GM23338 (cell line): ENCODE measurements around the gene CTNNA2. TPM values are rescaled to one million over a fixed set of nuclear protein-coding genes. Genes with fewer than 3 reads are reported as not detected.

Experiments
- ATAC-seq: fragments of 200-7000 bp; cut with Tn5 transposase; 3 replicates; pipeline ENCODE4 v1.9.1; 2020
- DNase-seq: peaks from one replicate; pipeline ENCODE4 v3.0.0-alpha.2; 2015; ENCODE audit warnings: low spot score
- H2AFZ ChIP-seq: fragments of 200-600 bp; sonication (generic); 2 replicates; pipeline ENCODE4 v1.8.0; 2016; ENCODE audit warnings: antibody characterized with exemption, mild to moderate bottlenecking, moderate library complexity
- H3F3A ChIP-seq: fragments of 200-600 bp; sonication (generic); replicated peaks from 2 replicates; pipeline ENCODE4 v1.8.0; 2017; ENCODE audit warnings: antibody characterized with exemption, mixed run types, low read depth
- H3K27ac ChIP-seq: fragments of 200-600 bp; sonication (generic); 2 replicates; pipeline ENCODE4 v1.6.1; 2016; ENCODE audit warnings: low read depth
- H3K27me3 ChIP-seq: fragments of 200-600 bp; sonication (generic); 2 replicates; pipeline ENCODE4 v1.8.0; 2016; ENCODE audit warnings: mild to moderate bottlenecking, mixed run types, moderate library complexity; ENCODE audit not compliant: insufficient read depth
- H3K36me3 ChIP-seq: fragments of 200-600 bp; sonication (generic); 2 replicates; pipeline ENCODE4 v1.8.0; 2016; ENCODE audit warnings: mild to moderate bottlenecking; ENCODE audit not compliant: insufficient read depth
- H3K4me1 ChIP-seq: fragments of 200-600 bp; sonication (generic); 2 replicates; pipeline ENCODE4 v1.8.0; 2016; ENCODE audit warnings: mild to moderate bottlenecking, moderate library complexity; ENCODE audit not compliant: insufficient read depth
- H3K4me2 ChIP-seq: fragments of 200-600 bp; sonication (generic); 2 replicates; pipeline ENCODE4 v1.7.1; 2017; ENCODE audit warnings: mixed run types
- H3K4me3 ChIP-seq: fragments of 200-600 bp; sonication (generic); 2 replicates; pipeline ENCODE4 v1.6.1; 2016; ENCODE audit warnings: mixed run types
- H3K79me2 ChIP-seq: fragments of 200-600 bp; sonication (generic); replicated peaks from 2 replicates; pipeline ENCODE4 v1.8.0; 2017; ENCODE audit warnings: mild to moderate bottlenecking; ENCODE audit not compliant: insufficient read depth
- H3K9me2 ChIP-seq: fragments of 200-600 bp; sonication (generic); 2 replicates; pipeline ENCODE4 v1.8.0; 2017; ENCODE audit not compliant: insufficient read depth
- H4K20me1 ChIP-seq: fragments of 200-600 bp; sonication (generic); replicated peaks from 2 replicates; pipeline ENCODE4 v1.8.0; 2017; ENCODE audit warnings: mild to moderate bottlenecking; ENCODE audit not compliant: insufficient read depth
- H3K27ac Mint-ChIP-seq: 2 replicates; pipeline ENCODE4 v1.8.0; 2020; ENCODE audit warnings: inconsistent platforms, mild to moderate bottlenecking, moderate library complexity, mixed read lengths
- H3K27me3 Mint-ChIP-seq: 3 replicates; pipeline ENCODE4 v1.8.0; 2022; ENCODE audit warnings: low read depth, mild to moderate bottlenecking, moderate library complexity, mixed read lengths, inconsistent platforms; ENCODE audit not compliant: insufficient read depth, poor library complexity
- H3K36me3 Mint-ChIP-seq: 3 replicates; pipeline ENCODE4 v1.8.0; 2021; ENCODE audit warnings: low read depth, mild to moderate bottlenecking, inconsistent platforms, moderate library complexity, mixed read lengths
- H3K4me1 Mint-ChIP-seq: 3 replicates; pipeline ENCODE4 v1.8.0; 2020; ENCODE audit warnings: mild to moderate bottlenecking, inconsistent platforms, mixed read lengths
- H3K4me3 Mint-ChIP-seq: 3 replicates; pipeline ENCODE4 v1.8.0; 2021; ENCODE audit warnings: moderate library complexity, mild to moderate bottlenecking, inconsistent platforms, mixed read lengths
- H3K9me3 Mint-ChIP-seq: 3 replicates; pipeline ENCODE4 v1.8.0; 2020; ENCODE audit warnings: moderate library complexity, mild to moderate bottlenecking, inconsistent platforms, mixed read lengths
- CREB1 ChIP-seq: fragments of 250-450 bp; sonication (Bioruptor Pico); IDR thresholded peaks from 2 replicates; pipeline ENCODE4 v1.5.0; 2020; ENCODE audit warnings: low read depth, mild to moderate bottlenecking, moderate library complexity
- EZH2 ChIP-seq: fragments of 200-600 bp; sonication (generic); IDR thresholded peaks from one replicate; pipeline ENCODE4 v1.8.0; 2017; ENCODE audit warnings: antibody characterized with exemption, mild to moderate bottlenecking, low read depth; ENCODE audit not compliant: unreplicated experiment
- EZH2phosphoT487 ChIP-seq: fragments of 200-600 bp; sonication (generic); IDR thresholded peaks from one replicate; pipeline ENCODE4 v1.8.1; 2018; ENCODE audit warnings: antibody characterized with exemption; ENCODE audit not compliant: unreplicated experiment
- JUNB ChIP-seq: IDR thresholded peaks from one replicate; pipeline ENCODE4 v1.6.1; 2016; ENCODE audit warnings: antibody characterized with exemption; ENCODE audit not compliant: unreplicated experiment
- NANOG ChIP-seq: IDR thresholded peaks from 2 replicates; pipeline ENCODE4 v1.6.1; 2016; ENCODE audit warnings: antibody characterized with exemption, borderline replicate concordance
- POLR2AphosphoS5 ChIP-seq: IDR thresholded peaks from 2 replicates; pipeline ENCODE4 v1.6.1; 2016; ENCODE audit warnings: antibody characterized with exemption, low read depth
- STAT1 ChIP-seq: IDR thresholded peaks from one replicate; pipeline ENCODE4 v1.6.1; 2016; ENCODE audit warnings: antibody characterized with exemption; ENCODE audit not compliant: unreplicated experiment
- ZNF114 ChIP-seq: fragments of 250-450 bp; sonication (Bioruptor Pico); IDR thresholded peaks from 2 replicates; pipeline ENCODE4 v1.5.0; 2020; ENCODE audit warnings: mild to moderate bottlenecking, moderate library complexity
- ZNF331 ChIP-seq: fragments of 250-450 bp; sonication (Bioruptor Pico); IDR thresholded peaks from 2 replicates; pipeline ENCODE4 v1.5.0; 2020; ENCODE audit warnings: low read depth, mild to moderate bottlenecking, moderate library complexity
- polyA plus RNA-seq: library from polyadenylated mRNA; unstranded; fragments of >200 nt; fragmentation: Nextera tagmentation; extraction: Ambion mirVana; gene quantifications from 2 replicates; pipeline ENCODE4 v1.2.1, GENCODE V29; 2016
- total RNA-seq: library from RNA; depleted of rRNA; stranded (reverse); fragments of >200 nt; shearing (Covaris generic); gene quantifications from 2 replicates; pipeline ENCODE4 v1.2.3, GENCODE V29; 2014
- TF ChIP-seq, protein P1 (sequence below): IDR thresholded peaks from one replicate; pipeline ENCODE4 v1.6.1; 2018; ENCODE audit warnings: antibody characterized with exemption; ENCODE audit not compliant: unreplicated experiment
- TF ChIP-seq, protein P2 (sequence below): fragments of 250-450 bp; sonication (Bioruptor Pico); IDR thresholded peaks from 2 replicates; pipeline ENCODE4 v1.5.0; 2020; ENCODE audit warnings: mild to moderate bottlenecking, moderate library complexity
- TF ChIP-seq, protein P3 (sequence below): IDR thresholded peaks from 2 replicates; pipeline ENCODE4 v1.6.1; 2016; ENCODE audit warnings: antibody characterized with exemption
- TF ChIP-seq, protein P4 (sequence below), 2 experiments: fragments of 200-600 bp in 1 of 2; sonication (generic) in 1 of 2; conservative IDR thresholded peaks; 2 replicates each; pipeline versions ENCODE4 v1.5.1 to v1.6.1; 2016 to 2017; ENCODE audit warnings: antibody characterized with exemption in 2 of 2, low read depth in 2 of 2, mild to moderate bottlenecking in 2 of 2, moderate library complexity in 1 of 2

CTNNA2 gene
- total and polyA plus RNA-seq, 2 experiments from 2014 or later, result 6.4 to 15.6 TPM

DNA sequence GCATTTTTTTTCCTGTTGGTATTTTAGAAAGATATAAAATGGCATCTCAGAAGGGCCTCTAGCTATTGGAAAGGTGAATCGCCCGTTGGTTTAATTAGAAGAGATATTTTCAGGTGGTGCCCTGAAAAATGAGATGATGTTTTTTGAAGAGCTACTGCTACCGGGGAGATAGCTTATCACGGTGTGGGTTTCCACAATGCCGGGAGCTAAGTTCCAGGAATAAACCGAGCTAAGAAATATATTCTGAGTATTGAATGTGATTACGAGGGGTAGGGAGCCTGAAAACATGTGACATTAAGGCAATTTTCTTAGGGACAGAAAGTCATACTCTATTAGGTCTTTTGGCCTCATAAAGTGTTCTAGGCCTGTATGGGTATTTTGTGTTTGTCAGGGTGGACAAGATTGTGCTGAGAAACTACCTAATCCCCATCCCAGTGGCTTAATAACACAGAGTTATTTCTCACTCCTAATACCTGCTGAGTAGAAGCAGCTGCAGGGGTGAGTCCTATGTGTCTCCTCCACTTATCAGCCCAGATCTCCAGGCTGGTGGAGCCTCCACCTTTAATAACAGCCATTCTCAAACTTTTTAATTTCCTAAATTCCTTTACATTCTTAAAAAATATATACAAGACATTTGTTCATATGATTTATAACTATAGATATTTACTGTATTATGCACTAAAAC lies 641.5 kb downstream of the CTNNA2 start:
- Mint-ChIP-seq H3K36me3 (no peaks in the 10 kb centered on the region), H3K27me3 (peaks cover 3% of the 10 kb centered on the region), H3K9me3 (peaks cover 1% of the 10 kb centered on the region; the same call in 1 of the 3 replicates), H3K4me1 (peaks cover 12% of the 10 kb centered on the region), H3K27ac (no peak overlapping the region), H3K4me3 (no peak overlapping the region)
- Histone ChIP-seq H3K27me3 (no peaks in the 10 kb centered on the region), H3F3A (no peaks in the 10 kb centered on the region), H3K4me3 (no peak overlapping the region), H4K20me1 (no peaks in the 10 kb centered on the region), H3K27ac (no peak overlapping the region), H3K4me2 (no peak overlapping the region), H3K79me2 (no peaks in the 10 kb centered on the region), H3K4me1 (peaks cover 14% of the 10 kb centered on the region), H3K36me3 (no peaks in the 10 kb centered on the region), H2AFZ (no peak overlapping the region), H3K9me2 (peaks cover 9% of the 10 kb centered on the region; the same call in 1 of the 2 replicates)
- TF ChIP-seq POLR2AphosphoS5 (no peak), EZH2phosphoT487 (no peak), NANOG (no peak), EZH2 (no peak), JUNB (no peak), STAT1 (no peak), ZNF114 (no peak), ZNF331 (no peak), CREB1 (CRISPR knock-in tag) (no peak)
- TF ChIP-seq, protein P1, sequence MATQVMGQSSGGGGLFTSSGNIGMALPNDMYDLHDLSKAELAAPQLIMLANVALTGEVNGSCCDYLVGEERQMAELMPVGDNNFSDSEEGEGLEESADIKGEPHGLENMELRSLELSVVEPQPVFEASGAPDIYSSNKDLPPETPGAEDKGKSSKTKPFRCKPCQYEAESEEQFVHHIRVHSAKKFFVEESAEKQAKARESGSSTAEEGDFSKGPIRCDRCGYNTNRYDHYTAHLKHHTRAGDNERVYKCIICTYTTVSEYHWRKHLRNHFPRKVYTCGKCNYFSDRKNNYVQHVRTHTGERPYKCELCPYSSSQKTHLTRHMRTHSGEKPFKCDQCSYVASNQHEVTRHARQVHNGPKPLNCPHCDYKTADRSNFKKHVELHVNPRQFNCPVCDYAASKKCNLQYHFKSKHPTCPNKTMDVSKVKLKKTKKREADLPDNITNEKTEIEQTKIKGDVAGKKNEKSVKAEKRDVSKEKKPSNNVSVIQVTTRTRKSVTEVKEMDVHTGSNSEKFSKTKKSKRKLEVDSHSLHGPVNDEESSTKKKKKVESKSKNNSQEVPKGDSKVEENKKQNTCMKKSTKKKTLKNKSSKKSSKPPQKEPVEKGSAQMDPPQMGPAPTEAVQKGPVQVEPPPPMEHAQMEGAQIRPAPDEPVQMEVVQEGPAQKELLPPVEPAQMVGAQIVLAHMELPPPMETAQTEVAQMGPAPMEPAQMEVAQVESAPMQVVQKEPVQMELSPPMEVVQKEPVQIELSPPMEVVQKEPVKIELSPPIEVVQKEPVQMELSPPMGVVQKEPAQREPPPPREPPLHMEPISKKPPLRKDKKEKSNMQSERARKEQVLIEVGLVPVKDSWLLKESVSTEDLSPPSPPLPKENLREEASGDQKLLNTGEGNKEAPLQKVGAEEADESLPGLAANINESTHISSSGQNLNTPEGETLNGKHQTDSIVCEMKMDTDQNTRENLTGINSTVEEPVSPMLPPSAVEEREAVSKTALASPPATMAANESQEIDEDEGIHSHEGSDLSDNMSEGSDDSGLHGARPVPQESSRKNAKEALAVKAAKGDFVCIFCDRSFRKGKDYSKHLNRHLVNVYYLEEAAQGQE, result no peak
- TF ChIP-seq, protein P2, sequence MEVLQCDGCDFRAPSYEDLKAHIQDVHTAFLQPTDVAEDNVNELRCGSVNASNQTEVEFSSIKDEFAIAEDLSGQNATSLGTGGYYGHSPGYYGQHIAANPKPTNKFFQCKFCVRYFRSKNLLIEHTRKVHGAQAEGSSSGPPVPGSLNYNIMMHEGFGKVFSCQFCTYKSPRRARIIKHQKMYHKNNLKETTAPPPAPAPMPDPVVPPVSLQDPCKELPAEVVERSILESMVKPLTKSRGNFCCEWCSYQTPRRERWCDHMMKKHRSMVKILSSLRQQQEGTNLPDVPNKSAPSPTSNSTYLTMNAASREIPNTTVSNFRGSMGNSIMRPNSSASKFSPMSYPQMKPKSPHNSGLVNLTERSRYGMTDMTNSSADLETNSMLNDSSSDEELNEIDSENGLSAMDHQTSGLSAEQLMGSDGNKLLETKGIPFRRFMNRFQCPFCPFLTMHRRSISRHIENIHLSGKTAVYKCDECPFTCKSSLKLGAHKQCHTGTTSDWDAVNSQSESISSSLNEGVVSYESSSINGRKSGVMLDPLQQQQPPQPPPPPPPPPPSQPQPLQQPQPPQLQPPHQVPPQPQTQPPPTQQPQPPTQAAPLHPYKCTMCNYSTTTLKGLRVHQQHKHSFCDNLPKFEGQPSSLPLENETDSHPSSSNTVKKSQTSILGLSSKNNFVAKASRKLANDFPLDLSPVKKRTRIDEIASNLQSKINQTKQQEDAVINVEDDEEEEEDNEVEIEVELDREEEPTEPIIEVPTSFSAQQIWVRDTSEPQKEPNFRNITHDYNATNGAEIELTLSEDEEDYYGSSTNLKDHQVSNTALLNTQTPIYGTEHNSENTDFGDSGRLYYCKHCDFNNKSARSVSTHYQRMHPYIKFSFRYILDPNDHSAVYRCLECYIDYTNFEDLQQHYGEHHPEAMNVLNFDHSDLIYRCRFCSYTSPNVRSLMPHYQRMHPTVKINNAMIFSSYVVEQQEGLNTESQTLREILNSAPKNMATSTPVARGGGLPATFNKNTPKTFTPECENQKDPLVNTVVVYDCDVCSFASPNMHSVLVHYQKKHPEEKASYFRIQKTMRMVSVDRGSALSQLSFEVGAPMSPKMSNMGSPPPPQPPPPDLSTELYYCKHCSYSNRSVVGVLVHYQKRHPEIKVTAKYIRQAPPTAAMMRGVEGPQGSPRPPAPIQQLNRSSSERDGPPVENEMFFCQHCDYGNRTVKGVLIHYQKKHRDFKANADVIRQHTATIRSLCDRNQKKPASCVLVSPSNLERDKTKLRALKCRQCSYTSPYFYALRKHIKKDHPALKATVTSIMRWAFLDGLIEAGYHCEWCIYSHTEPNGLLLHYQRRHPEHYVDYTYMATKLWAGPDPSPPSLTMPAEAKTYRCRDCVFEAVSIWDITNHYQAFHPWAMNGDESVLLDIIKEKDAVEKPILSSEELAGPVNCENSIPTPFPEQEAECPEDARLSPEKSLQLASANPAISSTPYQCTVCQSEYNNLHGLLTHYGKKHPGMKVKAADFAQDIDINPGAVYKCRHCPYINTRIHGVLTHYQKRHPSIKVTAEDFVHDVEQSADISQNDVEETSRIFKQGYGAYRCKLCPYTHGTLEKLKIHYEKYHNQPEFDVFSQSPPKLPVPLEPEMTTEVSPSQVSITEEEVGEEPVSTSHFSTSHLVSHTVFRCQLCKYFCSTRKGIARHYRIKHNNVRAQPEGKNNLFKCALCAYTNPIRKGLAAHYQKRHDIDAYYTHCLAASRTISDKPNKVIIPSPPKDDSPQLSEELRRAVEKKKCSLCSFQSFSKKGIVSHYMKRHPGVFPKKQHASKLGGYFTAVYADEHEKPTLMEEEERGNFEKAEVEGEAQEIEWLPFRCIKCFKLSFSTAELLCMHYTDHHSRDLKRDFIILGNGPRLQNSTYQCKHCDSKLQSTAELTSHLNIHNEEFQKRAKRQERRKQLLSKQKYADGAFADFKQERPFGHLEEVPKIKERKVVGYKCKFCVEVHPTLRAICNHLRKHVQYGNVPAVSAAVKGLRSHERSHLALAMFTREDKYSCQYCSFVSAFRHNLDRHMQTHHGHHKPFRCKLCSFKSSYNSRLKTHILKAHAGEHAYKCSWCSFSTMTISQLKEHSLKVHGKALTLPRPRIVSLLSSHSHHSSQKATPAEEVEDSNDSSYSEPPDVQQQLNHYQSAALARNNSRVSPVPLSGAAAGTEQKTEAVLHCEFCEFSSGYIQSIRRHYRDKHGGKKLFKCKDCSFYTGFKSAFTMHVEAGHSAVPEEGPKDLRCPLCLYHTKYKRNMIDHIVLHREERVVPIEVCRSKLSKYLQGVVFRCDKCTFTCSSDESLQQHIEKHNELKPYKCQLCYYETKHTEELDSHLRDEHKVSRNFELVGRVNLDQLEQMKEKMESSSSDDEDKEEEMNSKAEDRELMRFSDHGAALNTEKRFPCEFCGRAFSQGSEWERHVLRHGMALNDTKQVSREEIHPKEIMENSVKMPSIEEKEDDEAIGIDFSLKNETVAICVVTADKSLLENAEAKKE (CRISPR knock-in tag), result no peak
- TF ChIP-seq, protein P3, sequence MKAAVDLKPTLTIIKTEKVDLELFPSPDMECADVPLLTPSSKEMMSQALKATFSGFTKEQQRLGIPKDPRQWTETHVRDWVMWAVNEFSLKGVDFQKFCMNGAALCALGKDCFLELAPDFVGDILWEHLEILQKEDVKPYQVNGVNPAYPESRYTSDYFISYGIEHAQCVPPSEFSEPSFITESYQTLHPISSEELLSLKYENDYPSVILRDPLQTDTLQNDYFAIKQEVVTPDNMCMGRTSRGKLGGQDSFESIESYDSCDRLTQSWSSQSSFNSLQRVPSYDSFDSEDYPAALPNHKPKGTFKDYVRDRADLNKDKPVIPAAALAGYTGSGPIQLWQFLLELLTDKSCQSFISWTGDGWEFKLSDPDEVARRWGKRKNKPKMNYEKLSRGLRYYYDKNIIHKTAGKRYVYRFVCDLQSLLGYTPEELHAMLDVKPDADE, result no peak
- TF ChIP-seq, protein P4, sequence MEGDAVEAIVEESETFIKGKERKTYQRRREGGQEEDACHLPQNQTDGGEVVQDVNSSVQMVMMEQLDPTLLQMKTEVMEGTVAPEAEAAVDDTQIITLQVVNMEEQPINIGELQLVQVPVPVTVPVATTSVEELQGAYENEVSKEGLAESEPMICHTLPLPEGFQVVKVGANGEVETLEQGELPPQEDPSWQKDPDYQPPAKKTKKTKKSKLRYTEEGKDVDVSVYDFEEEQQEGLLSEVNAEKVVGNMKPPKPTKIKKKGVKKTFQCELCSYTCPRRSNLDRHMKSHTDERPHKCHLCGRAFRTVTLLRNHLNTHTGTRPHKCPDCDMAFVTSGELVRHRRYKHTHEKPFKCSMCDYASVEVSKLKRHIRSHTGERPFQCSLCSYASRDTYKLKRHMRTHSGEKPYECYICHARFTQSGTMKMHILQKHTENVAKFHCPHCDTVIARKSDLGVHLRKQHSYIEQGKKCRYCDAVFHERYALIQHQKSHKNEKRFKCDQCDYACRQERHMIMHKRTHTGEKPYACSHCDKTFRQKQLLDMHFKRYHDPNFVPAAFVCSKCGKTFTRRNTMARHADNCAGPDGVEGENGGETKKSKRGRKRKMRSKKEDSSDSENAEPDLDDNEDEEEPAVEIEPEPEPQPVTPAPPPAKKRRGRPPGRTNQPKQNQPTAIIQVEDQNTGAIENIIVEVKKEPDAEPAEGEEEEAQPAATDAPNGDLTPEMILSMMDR (conservative IDR thresholded peaks at IDR 0.05; ENCODE audit: low read depth in 2 of 2), result no peak
- ATAC-seq, result no peak
- DNase-seq, result no peak
